Skeletal muscle satellite cell (primary cell): Measurements from ENCODE around the gene STXBP2. TPM values are rescaled to one million over a fixed set of nuclear protein-coding genes. Genes with fewer than 3 reads are reported as not detected.

Source experiments
- H3K27me3 ChIP-seq: 2 replicates; pipeline ENCODE4 v1.7.0; 2013; ENCODE audit warnings: low read length; ENCODE audit not compliant: control insufficient read depth, insufficient read depth
- H3K36me3 ChIP-seq: 2 replicates; pipeline ENCODE4 v1.7.0; 2013; ENCODE audit warnings: mild to moderate bottlenecking, control low read depth, low read length; ENCODE audit not compliant: insufficient read depth
- H3K4me1 ChIP-seq: 2 replicates; pipeline ENCODE4 v1.7.0; 2013; ENCODE audit warnings: low read length; ENCODE audit not compliant: control insufficient read depth, insufficient read depth
- H3K4me2 ChIP-seq: 2 replicates; pipeline ENCODE4 v1.7.0; 2013; ENCODE audit warnings: mild to moderate bottlenecking, low read length
- H3K4me3 ChIP-seq: 2 replicates; pipeline ENCODE4 v1.7.0; 2013; ENCODE audit warnings: low read length
- H3K9ac ChIP-seq: 2 replicates; pipeline ENCODE4 v1.7.0; 2013; ENCODE audit warnings: mild to moderate bottlenecking, low read depth, low read length, moderate library complexity
- H3K9me3 ChIP-seq: replicated peaks from 2 replicates; pipeline ENCODE4 v1.7.0; 2013; ENCODE audit warnings: mild to moderate bottlenecking, control low read depth, low read length
- total RNA-seq: library from RNA; depleted of rRNA; stranded (reverse); fragments of >200 nt; gene quantifications from 2 replicates; pipeline ENCODE4 v1.2.3, GENCODE V29; 2012; rRNA removed

Gene STXBP2
- total RNA-seq, result 4.3 and 5.5 TPM in 2 replicates

GRCh38 chr19:7636691-7637373 is at the start of gene STXBP2:
STXBP2 (plus strand) TSS chr19:7637110; CDS start chr19:7637150, 40 bp downstream.
- Histone ChIP-seq H3K9me3 (no peaks in the 10 kb centered on the region), H3K27me3 (peaks cover 27% of the 10 kb centered on the region), H3K4me1 (no peaks in the 10 kb centered on the region), H3K4me3 (no peak within 1 kb of the TSS), H3K36me3 (no peaks in the 10 kb centered on the region), H3K9ac (no peak within 1 kb of the TSS), H3K4me2 (no peak within 1 kb of the TSS)

DNA sequence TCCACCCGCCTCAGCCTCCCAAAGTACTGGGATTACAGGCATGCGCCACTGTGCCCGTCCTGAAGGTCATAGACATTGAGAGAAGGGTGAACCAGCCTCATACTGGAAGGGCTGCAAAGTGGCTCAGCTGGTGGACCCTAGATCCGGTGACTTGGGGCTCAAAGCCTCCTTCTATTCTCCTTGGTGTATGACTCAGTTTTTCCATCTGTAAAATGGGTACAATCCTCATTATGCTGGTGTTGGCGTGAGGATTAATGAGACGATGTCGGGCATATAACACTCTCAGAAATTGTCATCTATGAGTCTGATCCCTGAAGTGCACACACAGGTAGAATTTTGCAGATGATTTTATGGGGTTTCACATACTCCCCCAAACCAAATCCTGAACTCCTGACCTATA is 47.1 kb upstream of the STXBP2 start:
- H3K4me2 ChIP-seq, result no peak overlapping the region
- peaks cover 11% of the 10 kb centered on the region for H3K27me3 ChIP-seq
- no peaks in the 10 kb centered on the region for H3K9me3 ChIP-seq
- H3K36me3 ChIP-seq, result no peaks in the 10 kb centered on the region
- H3K4me3 ChIP-seq, result no peak overlapping the region
- H3K9ac ChIP-seq, result no peak overlapping the region
- no peaks in the 10 kb centered on the region for H3K4me1 ChIP-seq

GRCh38 chr19:7590256-7590655 is 46.7 kb upstream of the STXBP2 start:
- Histone ChIP-seq H3K4me1 (no peaks in the 10 kb centered on the region), H3K4me3 (no peak overlapping the region), H3K4me2 (no peak overlapping the region), H3K9ac (no peak overlapping the region), H3K36me3 (no peaks in the 10 kb centered on the region), H3K27me3 (peaks cover 15% of the 10 kb centered on the region), H3K9me3 (no peaks in the 10 kb centered on the region)

DNA sequence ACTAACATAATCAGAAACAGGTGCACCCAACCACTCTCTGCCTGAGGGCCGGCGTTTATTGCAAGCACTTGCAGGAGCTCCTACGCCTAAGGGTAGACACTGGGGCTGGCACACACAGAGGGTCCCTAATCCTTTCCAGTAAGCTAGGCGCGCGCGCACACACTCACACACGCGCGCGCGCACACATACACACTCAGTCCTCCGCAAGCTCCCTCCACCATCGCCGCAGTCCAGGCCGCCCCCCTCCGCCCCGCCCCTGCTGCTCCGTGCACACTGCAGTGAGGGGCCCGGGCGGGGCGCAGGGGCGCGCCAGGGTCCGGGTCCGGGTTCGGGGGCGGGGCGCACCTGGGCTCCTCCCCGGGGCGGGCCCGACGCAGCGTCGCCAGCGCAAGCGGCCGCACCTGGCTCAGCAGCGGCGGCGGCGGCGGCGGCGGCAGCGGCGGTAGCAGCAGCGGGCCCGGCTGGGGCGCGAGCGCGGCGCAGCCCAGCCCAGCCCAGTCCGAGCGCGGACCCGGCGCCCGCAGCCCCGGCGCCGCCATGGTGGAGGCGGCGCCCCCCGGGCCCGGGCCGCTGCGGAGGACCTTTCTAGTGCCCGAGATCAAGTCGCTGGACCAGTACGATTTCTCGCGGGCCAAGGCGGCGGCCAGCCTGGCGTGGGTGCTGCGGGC is 41.3 kb upstream of the STXBP2 start, which contains the start of gene CAMSAP3:
Gene CAMSAP3, plus strand, starts transcription at position 398 of the 668 bp plus-strand sequence. Its CDS starts 140 bp downstream, at position 538.
- peak within 1 kb of the TSS; percentile 44 for H3K4me2 ChIP-seq
- H3K9me3 ChIP-seq, result no peaks in the 10 kb centered on the region
- H3K27me3 ChIP-seq, result peaks cover 43% of the 10 kb centered on the region
- no peak within 1 kb of the TSS for H3K4me3 ChIP-seq
- no peaks in the 10 kb centered on the region for H3K4me1 ChIP-seq
- H3K36me3 ChIP-seq, result no peaks in the 10 kb centered on the region
- H3K9ac ChIP-seq, result no peak within 1 kb of the TSS

DNA sequence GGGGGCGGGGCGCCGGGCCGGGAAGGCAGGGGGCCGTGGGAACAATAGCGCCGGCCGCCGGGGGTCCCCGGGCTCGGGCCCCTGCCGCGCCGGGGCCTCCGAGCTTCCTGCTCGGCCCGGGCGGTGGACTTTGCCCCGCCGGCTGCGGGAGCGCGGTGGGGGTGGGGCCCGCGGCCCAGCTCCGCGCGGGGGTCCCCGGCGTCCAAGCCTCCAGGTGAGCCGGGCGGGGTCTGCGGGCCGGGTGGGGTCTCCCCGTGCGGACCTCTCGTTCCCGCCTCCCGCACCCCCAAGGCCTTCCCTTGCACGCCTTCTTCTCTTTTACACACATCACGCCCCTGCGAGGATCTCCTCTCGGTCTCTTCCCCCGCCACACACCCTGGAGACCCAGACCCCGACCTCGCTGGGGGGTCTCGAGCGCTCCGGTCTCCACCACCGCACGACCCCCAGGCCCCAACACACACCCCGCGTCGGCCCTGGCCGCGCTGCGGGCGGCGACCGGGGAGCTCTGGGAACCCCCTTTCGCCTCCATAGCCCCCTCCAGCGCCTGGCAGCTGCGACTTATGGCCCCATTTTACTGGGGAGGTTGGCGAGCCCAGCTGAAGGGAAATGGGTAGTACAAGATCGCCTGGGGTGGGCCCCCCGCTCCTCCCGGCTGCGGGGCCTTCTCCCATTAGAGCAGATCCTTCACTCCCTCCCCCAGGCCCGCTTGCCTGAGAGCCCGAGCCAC is 40.5 kb upstream of the STXBP2 start:
- H3K4me1 ChIP-seq, result no peaks in the 10 kb centered on the region
- H3K4me3 ChIP-seq, result no peak overlapping the region
- no peak overlapping the region for H3K9ac ChIP-seq
- peaks cover 43% of the 10 kb centered on the region for H3K27me3 ChIP-seq
- no peak overlapping the region for H3K4me2 ChIP-seq
- H3K9me3 ChIP-seq, result no peaks in the 10 kb centered on the region
- H3K36me3 ChIP-seq, result no peaks in the 10 kb centered on the region

DNA sequence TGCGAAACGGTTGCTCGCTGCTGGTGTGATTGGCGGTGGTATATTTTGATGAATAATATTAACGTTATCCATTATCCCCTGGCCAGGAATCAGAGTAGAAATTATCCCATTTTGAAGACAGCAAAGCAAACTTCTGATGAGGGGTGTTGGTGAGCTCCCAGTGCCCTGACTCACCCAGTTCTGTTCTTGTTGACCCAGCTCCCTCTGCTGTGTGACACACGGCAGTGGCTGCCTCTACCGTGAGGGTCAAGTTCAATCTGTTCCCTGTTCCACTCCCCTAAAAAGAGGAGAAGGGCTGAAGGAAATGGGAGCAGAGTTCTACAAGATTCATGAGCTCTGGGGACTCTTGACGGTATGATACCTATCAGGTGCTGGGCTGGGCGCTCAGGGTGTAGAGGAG is 39.2 kb upstream of the STXBP2 start:
- no peaks in the 10 kb centered on the region for H3K9me3 ChIP-seq
- H3K4me2 ChIP-seq, result no peak overlapping the region
- no peak overlapping the region for H3K9ac ChIP-seq
- peaks cover 43% of the 10 kb centered on the region for H3K27me3 ChIP-seq
- H3K4me1 ChIP-seq, result no peaks in the 10 kb centered on the region
- no peak overlapping the region for H3K4me3 ChIP-seq
- H3K36me3 ChIP-seq, result no peaks in the 10 kb centered on the region

- no peak overlapping the region for H3K4me3 ChIP-seq
- H3K36me3 ChIP-seq, result no peaks in the 10 kb centered on the region
- peaks cover 43% of the 10 kb centered on the region for H3K27me3 ChIP-seq
Observed at GRCh38 chr19:7598180-7598579, 38.7 kb upstream of the STXBP2 start.

DNA sequence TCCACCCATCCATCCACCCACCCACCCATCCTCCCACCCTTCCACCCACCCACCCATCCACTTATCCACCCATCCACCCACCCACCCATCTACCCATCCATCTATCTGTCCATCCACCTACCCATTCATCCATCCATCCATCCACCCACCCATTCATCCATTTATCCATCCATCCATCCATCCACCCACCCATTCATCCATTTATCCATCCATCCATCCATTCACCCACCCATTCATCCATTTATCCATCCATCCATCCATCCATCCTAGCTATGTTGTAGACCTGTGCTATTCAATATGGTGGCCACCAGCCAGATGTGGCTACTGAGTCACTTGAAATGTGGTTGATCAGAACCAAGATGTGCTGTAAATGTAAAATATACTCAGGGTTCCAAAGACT is 36.2 kb upstream of the STXBP2 start:
- Histone ChIP-seq H3K9me3 (no peaks in the 10 kb centered on the region), H3K4me3 (no peak overlapping the region), H3K27me3 (peaks cover 35% of the 10 kb centered on the region), H3K9ac (no peak overlapping the region), H3K4me2 (no peak overlapping the region), H3K4me1 (no peaks in the 10 kb centered on the region), H3K36me3 (no peaks in the 10 kb centered on the region)

More at GRCh38 chr19:7598180-7598579, 38.7 kb upstream of the STXBP2 start:
- Histone ChIP-seq H3K4me2 (no peak overlapping the region), H3K9me3 (no peaks in the 10 kb centered on the region), H3K9ac (no peak overlapping the region), H3K4me1 (no peaks in the 10 kb centered on the region)

GRCh38 chr19:7602240-7602934 is 34.5 kb upstream of the STXBP2 start:
- Histone ChIP-seq H3K9ac (no peak overlapping the region), H3K36me3 (no peaks in the 10 kb centered on the region), H3K27me3 (peaks cover 23% of the 10 kb centered on the region), H3K4me2 (no peak overlapping the region), H3K4me3 (no peak overlapping the region), H3K4me1 (no peaks in the 10 kb centered on the region), H3K9me3 (no peaks in the 10 kb centered on the region)

DNA sequence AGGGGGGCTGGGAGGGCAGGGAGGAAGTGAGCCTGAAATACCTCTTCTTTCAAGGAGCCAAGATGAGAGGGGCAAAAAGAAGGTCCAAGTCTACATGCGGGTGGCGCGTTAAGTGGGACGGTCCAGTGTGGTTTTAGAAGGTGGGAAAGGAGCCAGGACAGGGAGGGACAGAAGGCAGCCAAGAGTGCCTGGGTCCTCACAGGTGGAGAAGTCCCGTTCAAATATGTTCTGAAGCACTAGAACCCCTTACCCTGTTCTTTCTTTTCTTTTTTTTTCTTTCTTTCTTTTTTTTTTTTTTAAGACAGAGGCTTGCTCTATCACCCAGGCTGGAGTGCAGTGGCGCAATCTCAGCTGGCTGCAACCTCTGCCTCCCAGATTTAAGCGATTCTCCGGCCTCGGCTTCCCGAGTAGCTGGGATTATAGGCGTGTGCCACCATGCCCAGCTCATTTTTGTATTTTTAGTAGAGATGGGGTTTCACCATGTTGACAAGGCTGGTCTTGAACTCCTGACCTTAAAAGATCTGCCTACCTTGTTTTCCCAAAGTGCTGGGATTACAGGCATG is 33.9 kb upstream of the STXBP2 start:
- peaks cover 17% of the 10 kb centered on the region for H3K27me3 ChIP-seq
- no peak overlapping the region for H3K9ac ChIP-seq
- H3K36me3 ChIP-seq, result no peaks in the 10 kb centered on the region
- H3K4me2 ChIP-seq, result no peak overlapping the region
- H3K4me1 ChIP-seq, result no peaks in the 10 kb centered on the region
- H3K9me3 ChIP-seq, result no peaks in the 10 kb centered on the region
- no peak overlapping the region for H3K4me3 ChIP-seq

GRCh38 chr19:7603919-7604318 is 33.0 kb upstream of the STXBP2 start:
- Histone ChIP-seq H3K36me3 (no peaks in the 10 kb centered on the region), H3K9ac (no peak overlapping the region), H3K4me1 (no peaks in the 10 kb centered on the region), H3K4me3 (no peak overlapping the region), H3K27me3 (peaks cover 10% of the 10 kb centered on the region), H3K9me3 (no peaks in the 10 kb centered on the region), H3K4me2 (no peak overlapping the region)
